DND-41 (cell line): Measurements from ENCODE around the gene DRGX.

Experiments
- EZH2 ChIP-seq: IDR thresholded peaks from 3 replicates; pipeline ENCODE4 v1.6.1; 2012; ENCODE audit warnings: borderline replicate concordance, low read depth, mild to moderate bottlenecking, moderate library complexity, low read length, inconsistent platforms; ENCODE audit not compliant: severe bottlenecking
- TF ChIP-seq, protein P1 (sequence below): IDR thresholded peaks from 2 replicates; pipeline ENCODE4 v1.5.1; 2012; ENCODE audit warnings: borderline replicate concordance, low read length, moderate library complexity, mild to moderate bottlenecking; ENCODE audit not compliant: poor library complexity, severe bottlenecking; ENCODE audit errors: extremely low read depth

DNA sequence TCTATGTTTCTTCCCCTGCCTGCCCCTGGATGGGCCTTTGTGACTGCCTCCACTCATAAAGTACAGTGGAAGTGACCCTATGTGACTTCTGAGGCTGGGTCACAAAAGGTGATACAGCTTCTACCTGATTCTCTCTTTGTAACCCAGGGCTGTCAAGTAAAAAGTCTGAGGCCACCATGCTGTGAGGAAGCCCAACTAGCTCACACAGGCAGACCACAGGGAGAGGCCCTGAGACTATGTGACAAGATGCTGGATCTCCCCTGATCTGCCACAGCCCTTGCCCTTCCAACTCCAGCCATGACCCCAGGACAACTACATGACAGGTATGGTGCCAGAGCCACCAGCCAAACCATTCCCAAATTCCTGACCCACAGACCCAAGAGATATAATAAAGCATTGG lies 45.8 kb downstream of the DRGX start:
- TF ChIP-seq EZH2 = no peak
- TF ChIP-seq, protein P1, sequence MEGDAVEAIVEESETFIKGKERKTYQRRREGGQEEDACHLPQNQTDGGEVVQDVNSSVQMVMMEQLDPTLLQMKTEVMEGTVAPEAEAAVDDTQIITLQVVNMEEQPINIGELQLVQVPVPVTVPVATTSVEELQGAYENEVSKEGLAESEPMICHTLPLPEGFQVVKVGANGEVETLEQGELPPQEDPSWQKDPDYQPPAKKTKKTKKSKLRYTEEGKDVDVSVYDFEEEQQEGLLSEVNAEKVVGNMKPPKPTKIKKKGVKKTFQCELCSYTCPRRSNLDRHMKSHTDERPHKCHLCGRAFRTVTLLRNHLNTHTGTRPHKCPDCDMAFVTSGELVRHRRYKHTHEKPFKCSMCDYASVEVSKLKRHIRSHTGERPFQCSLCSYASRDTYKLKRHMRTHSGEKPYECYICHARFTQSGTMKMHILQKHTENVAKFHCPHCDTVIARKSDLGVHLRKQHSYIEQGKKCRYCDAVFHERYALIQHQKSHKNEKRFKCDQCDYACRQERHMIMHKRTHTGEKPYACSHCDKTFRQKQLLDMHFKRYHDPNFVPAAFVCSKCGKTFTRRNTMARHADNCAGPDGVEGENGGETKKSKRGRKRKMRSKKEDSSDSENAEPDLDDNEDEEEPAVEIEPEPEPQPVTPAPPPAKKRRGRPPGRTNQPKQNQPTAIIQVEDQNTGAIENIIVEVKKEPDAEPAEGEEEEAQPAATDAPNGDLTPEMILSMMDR = no peak
